NCI-H1417 treated with DMSO at 0.1 percent for 48 hours (cell line): ENCODE results near the gene CARD10.
"Not testable (repeated sequence)": the region's sequence is repeated elsewhere in the genome, so short reads cannot be mapped to it uniquely, and the experiment has no call there.

Experiments
- DNase-seq: peaks from one replicate; lab custom pipeline; 2025; lab: John Stamatoyannopoulos, UW

CARD10 gene

DNA sequence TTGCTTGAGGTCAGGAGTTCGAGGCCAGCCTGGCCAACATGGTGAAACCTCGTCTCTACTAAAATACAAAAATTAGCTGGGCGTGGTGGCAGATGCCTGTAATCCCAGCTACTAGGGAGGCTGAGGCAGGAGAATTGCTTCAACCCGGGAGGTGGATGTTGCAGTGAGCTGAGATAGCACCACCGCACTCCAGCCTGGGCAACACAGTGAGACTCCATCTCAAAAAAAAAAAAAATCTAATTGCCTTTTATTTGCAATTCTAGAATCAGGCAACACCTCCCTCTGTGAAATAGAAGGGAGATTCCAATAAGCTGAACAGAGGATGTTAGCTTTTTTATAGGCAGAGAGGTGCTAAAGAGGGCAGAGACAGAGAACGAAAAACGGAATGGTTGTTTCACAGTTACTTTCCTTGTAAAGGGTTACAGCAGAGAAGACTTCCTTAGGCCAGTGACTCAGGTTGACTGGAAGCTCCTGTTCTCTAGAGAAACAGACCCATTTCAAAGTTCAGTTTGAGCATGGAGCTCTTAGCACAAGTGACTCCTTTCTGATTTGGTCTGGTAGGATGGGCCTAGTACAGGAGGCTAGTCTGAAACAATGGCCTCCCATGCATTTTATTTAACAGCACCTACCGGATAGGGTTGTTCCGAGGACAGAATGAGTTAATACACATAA is 8.0 kb upstream of the CARD10 start:
- DNase-seq, result not testable (repeated sequence)

GRCh38 chr22:37526376-37526775 is 7.2 kb upstream of the CARD10 start:
- DNase-seq, result no peak

DNA sequence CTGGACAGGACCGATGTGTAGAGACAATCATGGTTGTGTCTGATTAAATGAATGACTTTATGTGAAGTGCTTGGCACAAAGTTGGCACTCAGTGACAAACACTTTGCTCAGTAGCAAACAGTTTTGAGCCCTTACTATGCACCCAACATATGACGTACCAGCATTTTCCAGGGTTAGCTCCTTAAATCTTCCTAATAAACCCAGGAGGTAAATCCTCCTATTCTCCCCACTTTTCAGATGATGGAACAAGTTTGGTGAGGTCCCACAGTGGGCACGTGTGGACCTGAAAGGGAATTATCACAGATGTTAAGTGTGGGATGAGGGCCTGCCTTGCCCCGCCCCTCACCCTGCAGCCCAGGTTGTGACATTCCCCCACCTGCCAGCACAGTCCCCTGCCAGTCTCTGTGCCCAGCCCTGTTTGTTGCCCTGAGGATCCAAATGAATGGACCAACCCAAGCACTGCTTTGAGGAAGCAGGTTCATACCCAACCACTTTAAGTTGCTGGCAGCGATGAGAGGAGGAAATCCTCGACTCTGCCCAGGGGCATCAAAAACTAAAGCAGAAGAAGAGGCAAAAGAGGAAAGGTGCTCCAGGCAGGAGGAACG is 6.6 kb upstream of the CARD10 start:
- DNase-seq, result no peak

DNA sequence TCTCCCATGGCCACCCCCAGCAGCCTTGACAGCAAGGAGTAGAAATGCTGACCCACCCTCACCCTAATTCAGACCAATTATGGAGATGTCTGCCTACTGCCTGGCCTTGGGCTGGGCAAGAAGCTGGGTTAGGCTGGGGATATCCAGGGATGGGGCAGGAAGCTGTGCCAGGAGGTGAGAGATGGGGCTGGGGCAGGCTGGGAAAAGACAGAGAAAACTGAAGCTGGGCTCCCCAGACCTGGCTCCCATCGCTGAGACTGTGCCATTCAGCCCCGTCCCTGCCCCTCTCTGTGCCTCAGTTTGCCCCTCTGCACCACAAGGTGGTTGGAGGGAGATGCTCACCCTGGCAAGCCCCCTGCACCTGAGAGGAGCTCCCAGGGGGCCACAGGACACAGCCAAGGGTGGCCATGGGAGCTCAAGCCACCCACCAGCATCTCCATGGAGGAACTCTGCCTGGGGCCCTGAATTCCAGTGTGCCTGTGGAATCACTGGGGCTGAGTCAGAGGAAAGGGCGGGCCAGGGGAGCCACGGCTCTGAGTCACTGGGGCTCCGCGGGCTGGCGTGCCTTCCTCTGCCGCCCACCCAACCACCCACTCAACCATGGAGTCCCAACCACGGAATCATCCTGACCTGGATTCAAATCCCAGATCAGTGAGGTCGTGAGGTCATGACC is 6.0 kb upstream of the CARD10 start:
- DNase-seq, result no peak

- DNase-seq, result no peak
Observed at GRCh38 chr22:37522482-37522881, 3.3 kb upstream of the CARD10 start.

GRCh38 chr22:37521236-37521739 is 2.1 kb upstream of the CARD10 start:
- no peak for DNase-seq

GRCh38 chr22:37520776-37521191 is 1.6 kb upstream of the CARD10 start:
- no peak for DNase-seq

DNA sequence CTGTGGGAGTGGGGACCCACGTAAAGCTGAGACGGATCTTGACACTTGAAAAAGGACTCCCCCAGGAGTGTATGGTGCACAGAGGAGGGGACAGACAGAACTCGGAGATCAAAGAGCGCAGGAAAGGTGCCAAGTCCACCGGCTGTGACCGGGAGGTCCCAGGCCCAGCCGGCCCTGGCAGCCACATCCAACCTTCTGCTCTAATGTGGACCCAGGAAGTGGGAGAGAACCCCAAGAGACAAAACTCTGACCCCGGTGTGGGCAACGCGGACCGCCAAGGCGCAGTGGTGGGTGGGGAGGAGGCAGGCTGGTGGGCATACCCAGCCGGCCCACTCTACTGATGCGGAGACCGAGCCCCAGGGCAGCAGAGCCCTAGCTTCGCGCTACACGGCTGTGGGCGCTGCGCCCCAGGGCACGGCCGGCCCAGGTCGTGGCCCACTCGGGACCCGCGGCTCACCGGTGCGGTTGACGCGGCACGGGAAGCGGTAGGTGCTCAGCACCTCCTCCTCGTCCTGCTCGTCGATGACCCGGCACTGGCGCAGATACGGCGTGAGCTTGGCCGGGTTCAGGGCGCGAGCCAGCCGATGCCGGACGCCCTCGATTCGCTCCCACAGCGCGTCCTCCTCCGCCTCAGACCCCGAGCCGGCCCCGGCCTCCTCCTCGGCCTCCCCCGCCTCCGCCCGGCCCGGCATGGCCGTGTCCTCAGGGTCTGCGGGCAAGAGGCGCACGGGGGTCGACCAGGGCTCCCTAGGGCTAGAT is 527 bp downstream of the CARD10 start:
- no peak for DNase-seq

DNA sequence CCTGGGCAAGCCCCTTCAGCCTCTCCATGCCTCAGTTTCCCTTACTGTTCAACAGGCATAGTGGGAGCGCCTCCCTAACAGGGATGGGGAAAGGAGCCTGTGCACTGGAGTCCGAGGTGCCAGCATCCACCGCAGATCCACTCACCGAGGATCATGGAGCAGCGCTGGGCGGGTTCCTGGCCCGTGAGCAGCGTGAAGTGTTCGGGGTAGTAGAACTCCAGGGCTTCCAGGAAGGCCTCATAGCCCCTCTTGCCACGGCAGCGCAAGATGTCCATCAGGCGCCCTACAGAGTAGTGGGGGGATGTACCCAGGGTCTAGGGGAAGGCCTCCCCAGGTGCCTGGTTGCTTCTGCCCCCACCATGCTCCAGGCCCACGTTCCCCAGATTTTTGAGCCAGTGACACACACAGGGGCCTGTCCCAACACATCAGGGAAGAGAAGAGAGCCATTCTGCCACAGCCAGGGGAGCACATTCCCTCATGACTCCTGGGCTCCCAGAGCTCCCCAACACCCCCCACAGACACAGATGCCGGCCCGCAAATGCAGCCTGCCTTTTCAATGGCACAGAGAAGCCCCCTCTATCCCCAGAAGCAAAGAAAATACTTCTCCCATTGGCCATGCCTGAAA is 1.3 kb downstream of the CARD10 start:
- no peak for DNase-seq

DNA sequence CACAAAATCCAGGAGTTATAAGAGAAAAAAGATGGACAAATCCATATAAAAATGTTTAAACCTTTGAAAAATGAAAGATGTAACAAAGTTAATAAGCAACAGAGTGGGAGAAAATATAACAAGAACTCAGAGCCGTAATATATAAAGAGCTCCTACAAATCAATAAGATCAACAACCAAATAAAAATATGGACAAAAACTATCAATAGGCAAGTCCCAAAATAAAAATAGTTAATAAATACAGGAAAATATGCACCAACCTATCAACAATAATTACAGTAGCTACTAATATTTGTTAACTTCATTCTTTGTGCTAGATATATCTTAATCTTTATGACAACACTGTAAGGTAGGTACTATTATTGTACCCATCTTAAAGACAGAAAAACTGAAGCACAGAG is 2.8 kb downstream of the CARD10 start:
- DNase-seq, result no peak

GRCh38 chr22:37515901-37516300 is 3.3 kb downstream of the CARD10 start:
- no peak for DNase-seq

DNA sequence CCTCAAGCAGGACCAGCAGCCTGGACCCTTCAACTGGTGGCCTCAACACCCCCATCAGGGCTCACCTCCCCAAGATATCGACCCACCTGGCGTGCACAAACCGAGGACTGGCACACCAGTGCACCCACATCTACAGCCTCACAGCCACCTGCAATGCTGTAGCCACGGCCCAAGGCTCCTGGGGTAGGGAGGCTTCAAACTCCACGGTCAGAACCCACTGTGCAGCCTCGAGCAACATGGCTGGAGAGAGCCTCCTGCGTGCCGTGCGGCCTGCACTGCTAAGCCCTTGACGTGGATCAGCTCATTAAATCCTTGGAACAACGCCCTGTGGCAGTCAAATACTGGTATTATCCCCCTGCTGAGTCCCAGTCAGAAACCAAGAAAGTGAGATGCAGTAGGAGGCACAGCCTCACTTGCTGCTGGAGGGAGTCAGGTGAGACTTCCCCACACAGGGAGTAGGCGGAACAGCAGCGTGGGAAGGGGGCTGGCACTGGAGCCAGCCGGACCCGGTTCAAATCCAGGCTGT is 4.6 kb downstream of the CARD10 start:
- DNase-seq, result no peak

- no peak for DNase-seq
Observed at GRCh38 chr22:37511395-37512104, 7.7 kb downstream of the CARD10 start.

- DNase-seq, result no peak
Observed at GRCh38 chr22:37510091-37510490, 9.1 kb downstream of the CARD10 start.

- DNase-seq, result no peak
Observed at GRCh38 chr22:37509059-37509860, 10.0 kb downstream of the CARD10 start.

DNA sequence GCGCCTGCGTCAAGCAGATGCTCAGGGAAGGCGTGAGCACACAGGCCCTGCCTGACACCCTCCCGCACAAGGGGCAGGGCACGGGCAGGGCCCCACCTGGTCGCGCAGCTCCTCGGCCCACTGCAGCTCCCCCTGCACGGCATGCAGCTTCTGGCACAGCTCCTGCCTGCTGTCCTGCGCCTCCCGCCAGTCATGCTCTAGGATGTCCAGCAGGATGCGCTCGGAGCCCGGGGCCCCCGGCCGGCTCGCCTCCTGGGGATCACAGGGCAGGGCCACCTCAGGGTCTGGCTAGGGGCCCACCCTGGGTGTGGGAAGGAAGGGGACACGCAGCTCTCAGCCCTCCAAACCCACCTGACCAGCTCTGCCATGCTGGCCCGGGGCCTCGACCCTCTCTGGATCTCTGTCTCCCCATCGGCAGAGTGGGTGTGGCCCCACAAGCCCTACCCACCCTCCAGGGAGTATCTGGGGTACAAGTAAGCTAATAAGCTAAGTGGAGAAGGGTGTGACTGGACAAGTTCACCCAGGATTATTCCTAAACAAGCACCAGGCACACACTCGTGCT is 10.7 kb downstream of the CARD10 start:
- DNase-seq, result no peak

DNA sequence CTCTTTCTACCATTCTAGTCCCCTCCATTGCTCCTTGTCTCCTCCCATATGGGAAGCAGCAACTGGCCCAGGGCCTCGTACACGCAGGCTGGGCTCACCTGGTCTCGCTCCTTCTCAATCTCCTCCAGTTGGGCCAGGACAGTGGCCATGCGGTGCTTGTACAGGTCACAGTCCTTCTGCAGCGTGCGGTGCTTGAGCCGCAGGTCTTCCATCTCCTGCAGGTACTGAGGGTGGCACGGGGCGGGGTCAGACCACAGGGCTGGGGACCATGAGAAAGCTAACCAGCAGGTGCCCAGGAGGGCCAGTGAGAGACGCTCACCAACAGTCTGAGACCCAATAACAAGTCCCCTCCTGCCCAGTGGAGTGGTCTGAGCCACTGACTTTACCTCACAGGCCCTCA is 11.5 kb downstream of the CARD10 start:
- DNase-seq, result no peak

GRCh38 chr22:37505989-37506388 is 13.2 kb downstream of the CARD10 start:
- DNase-seq, result no peak

DNA sequence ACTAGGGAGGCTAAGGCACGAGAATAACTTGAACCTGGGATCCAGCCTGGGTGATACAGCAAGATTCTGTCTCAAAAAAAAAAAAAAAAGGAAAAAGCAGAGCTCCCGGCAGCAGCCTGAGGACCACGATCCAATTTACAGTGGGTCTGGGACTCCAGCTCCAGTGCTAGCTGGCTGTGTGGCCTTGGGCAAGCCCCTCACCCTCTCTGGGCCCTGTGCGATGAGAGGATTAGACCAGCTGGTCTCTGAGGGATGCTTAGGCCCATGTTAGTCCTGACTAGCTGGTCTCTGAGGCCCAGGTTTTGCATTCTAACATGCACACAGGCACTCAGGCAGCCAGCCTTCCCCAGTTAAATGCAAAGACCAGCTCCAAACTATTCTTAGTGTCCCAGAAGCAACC is 13.7 kb downstream of the CARD10 start:
- no peak for DNase-seq

- no peak for DNase-seq
Observed at GRCh38 chr22:37504964-37505363, 14.3 kb downstream of the CARD10 start.
